Psoas muscle (tissue), 8 donors: ENCODE results near the gene KMT2D. TPM values are rescaled to one million over a fixed set of nuclear protein-coding genes. Genes with fewer than 3 reads are reported as not detected.
A peak's percentile ranks its signal among the peaks of the same experiment; 100 is the strongest.

Experiments used
- ATAC-seq, 4 donors: fragments of 200-7000 bp; cut with Tn5 transposase; one replicate each; pipeline ENCODE4 v1.9.1; 2020; ENCODE audit warnings: moderate library complexity in 3 of 4, mild to moderate bottlenecking in 2 of 4
- DNase-seq, 2 donors: peaks; one replicate each; pipeline ENCODE4 v3.0.0-alpha.2; 2020
- H3K27ac ChIP-seq: fragments of 200-600 bp; one replicate; pipeline ENCODE4 v1.8.0; 2022
- H3K27me3 ChIP-seq, 3 donors: fragments of 200-600 bp in 1 of 3; one replicate each; pipeline versions ENCODE4 v1.6.1 to v1.8.0; 2013 to 2022; ENCODE audit warnings: low read length in 2 of 3, mild to moderate bottlenecking in 2 of 3, moderate library complexity in 1 of 3; ENCODE audit not compliant: insufficient read depth in 3 of 3
- H3K36me3 ChIP-seq, 2 donors: fragments of 200-600 bp in 1 of 2; one replicate each; pipeline versions ENCODE4 v1.6.1 to v1.8.0; 2013 to 2022; ENCODE audit warnings: low read depth in 1 of 2, mild to moderate bottlenecking in 1 of 2, moderate library complexity in 1 of 2; ENCODE audit not compliant: insufficient read depth in 1 of 2
- H3K4me1 ChIP-seq: fragments of 200-600 bp; one replicate; pipeline ENCODE4 v1.8.0; 2022
- H3K4me3 ChIP-seq: fragments of 200-600 bp; one replicate; pipeline ENCODE4 v1.8.0; 2022; ENCODE audit warnings: mild to moderate bottlenecking
- H3K9me3 ChIP-seq: fragments of 200-600 bp; one replicate; pipeline ENCODE4 v1.8.0; 2022
- WGBS, 3 donors: extraction: QIAGEN DNeasy Blood & Tissue Kit; methylation state at CpG; one replicate each; pipeline versions ENCODE4 v1.1.6 to v1.1.7; 2013; 5-methylcytosine and 5-hydroxymethylcytosine counted together
- intact Hi-C, 2 donors: fragments of 100-400 bp; cut with DNase I; formaldehyde crosslinking; loops; one replicate each; pipeline versions ENCODE4 v1.11.0 to v1.14.2; 2022
- polyA plus RNA-seq, 3 donors: library from polyadenylated mRNA; stranded (reverse); fragments of 200-250 nt; gene quantifications; one replicate each; pipeline ENCODE4 v1.2.3, GENCODE V29; 2013
- total RNA-seq, 4 donors: library from RNA; stranded (reverse); fragmentation: NEBNext Ultra II Directional in 2 of 4; extraction: Animal tissue kit (Norgen Biotek cat#: 25700) in 2 of 4; gene quantifications; one replicate each; pipeline versions ENCODE4 v1.2.1 to v1.2.4, GENCODE V29; 2021 to 2023
- TF ChIP-seq, protein P1 (sequence below): fragments of 200-600 bp; IDR thresholded peaks from one replicate; pipeline ENCODE4 v1.8.0; 2022; ENCODE audit warnings: antibody characterized with exemption
- donor health status: healthy with polysubstance abuse.
- donor health status: DM: no; HTN: no; CAD: no; lungs with moderate emphysema.
- donor health status: Bipolar disorder and iron deficiency.
- donor health status: healthy.
- donor health status: DM: yes; HTN: yes; CAD: no.
- donor health status: DM: no; HTN: no; CAD: no.
- donor health status: DM: no; HTN: no; CAD: no.
- donor health status: DM: yes; HTN: yes; CAD: no.

Gene KMT2D
- total and polyA plus RNA-seq, 7 donors: 10.8 to 69.8 (median 64.2) TPM

DNA sequence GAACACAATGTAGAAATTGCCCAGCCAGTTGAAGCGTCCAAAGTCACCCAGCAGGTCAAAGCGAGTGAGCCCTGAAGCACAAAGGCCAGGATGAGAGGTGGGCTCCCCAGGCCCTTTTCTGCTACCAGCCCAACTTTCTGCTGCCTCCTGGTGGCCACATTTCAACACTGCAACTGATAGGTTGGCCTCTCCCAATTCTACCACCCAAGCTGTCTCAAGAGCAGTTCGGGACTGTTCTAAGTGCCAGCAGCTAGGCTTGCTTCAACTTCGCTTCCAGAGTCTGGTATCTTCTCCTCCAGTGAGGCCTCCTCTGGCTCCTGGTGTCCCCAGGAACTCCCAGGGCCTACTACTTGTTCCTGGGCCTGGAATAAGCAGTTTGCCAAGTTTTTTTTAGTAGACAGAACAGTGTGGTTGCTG, 37.4 kb upstream of the KMT2D start:
- DNase-seq (peak in 1 of 2 donors; percentile 62), ATAC-seq (peak; percentile 50 to 66 (median 57))

DNA sequence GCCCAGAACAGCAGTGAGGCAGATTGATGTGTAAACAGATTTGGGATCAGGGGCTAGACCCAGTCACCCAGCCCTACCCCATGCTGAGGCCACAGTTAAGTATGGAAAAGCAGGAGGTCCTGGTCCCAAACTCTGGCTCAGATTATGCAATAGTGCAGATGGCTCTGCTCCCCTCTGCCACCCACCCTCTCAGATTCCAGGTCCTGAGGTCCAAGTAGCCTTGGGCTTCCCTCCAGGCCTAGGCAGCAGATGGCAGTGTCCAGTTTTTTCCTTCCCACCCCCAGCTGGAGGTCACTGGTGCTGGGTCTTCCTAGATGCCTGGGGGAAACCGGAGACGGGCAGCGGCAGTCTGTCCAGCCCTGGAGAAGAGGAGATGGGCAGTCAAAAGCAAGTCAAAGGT, 36.8 kb upstream of the KMT2D start:
- Histone ChIP-seq H3K4me3 (no peak overlapping the region), H3K9me3 (no peaks in the 10 kb centered on the region), H3K36me3 (peaks cover 0 to 62% of the 10 kb centered on the region in 2 donors), H3K27ac (no peak overlapping the region), H3K4me1 (peaks cover 14% of the 10 kb centered on the region), H3K27me3 (peaks cover 0 to 23% (median 8%) of the 10 kb centered on the region in 3 donors)
- TF ChIP-seq, protein P1, sequence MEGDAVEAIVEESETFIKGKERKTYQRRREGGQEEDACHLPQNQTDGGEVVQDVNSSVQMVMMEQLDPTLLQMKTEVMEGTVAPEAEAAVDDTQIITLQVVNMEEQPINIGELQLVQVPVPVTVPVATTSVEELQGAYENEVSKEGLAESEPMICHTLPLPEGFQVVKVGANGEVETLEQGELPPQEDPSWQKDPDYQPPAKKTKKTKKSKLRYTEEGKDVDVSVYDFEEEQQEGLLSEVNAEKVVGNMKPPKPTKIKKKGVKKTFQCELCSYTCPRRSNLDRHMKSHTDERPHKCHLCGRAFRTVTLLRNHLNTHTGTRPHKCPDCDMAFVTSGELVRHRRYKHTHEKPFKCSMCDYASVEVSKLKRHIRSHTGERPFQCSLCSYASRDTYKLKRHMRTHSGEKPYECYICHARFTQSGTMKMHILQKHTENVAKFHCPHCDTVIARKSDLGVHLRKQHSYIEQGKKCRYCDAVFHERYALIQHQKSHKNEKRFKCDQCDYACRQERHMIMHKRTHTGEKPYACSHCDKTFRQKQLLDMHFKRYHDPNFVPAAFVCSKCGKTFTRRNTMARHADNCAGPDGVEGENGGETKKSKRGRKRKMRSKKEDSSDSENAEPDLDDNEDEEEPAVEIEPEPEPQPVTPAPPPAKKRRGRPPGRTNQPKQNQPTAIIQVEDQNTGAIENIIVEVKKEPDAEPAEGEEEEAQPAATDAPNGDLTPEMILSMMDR: no peak
- 24 to 36% (median 29%) methylated on average over 3 of the region's 3 CpGs for WGBS, 3 donors
- no peak for DNase-seq
- intact Hi-C loops: loop anchor here in 1 of 2 donors (5.0 kb wide), 1 partner anchor 35 kb away; the partner anchor contains the start of gene KMT2D
- ATAC-seq: no peak

More for the DNA sequence above, 37.4 kb upstream of the KMT2D start:
- H3K4me3 ChIP-seq: no peak overlapping the region
- TF ChIP-seq, protein P1: peak; percentile 71
- WGBS, 3 donors: 49 to 59% (median 51%) methylated on average over 4 of the region's 4 CpGs
- H3K27me3 ChIP-seq: peaks cover 0 to 20% (median 4%) of the 10 kb centered on the region in 3 donors
- H3K4me1 ChIP-seq: peaks cover 13% of the 10 kb centered on the region
- no peak overlapping the region for H3K27ac ChIP-seq
- intact Hi-C loops: loop anchor here in 1 of 2 donors (5.0 kb wide), 1 partner anchor 36 kb away; the partner anchor contains the start of gene KMT2D
- no peaks in the 10 kb centered on the region for H3K9me3 ChIP-seq
- H3K36me3 ChIP-seq: peaks cover 0 to 69% of the 10 kb centered on the region in 2 donors

DNA sequence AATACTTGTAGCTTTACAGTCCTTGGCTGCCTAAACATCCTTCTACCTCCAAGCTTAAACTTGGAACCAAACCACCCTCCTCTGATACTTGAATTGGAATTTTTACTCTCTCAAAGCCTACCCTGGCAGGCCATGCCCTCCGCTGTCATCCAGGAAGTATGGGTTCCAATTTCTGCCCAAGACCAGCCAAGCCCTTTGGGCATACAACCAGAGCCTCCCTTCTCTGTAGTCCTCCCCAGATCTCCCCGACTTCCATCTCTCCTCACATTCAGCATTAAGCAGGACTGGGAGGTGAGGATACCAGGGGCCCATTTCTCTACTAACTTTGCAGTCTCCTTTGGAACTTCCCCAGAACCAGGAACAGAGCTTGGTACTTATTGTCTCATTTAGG, 34.4 kb upstream of the KMT2D start:
- H3K9me3 ChIP-seq: no peaks in the 10 kb centered on the region
- WGBS, 3 donors: 23 to 47% (median 32%) methylated on average over 2 of the region's 2 CpGs
- ATAC-seq (no peak), DNase-seq (no peak)
- H3K27ac ChIP-seq: no peak overlapping the region
- H3K4me3 ChIP-seq: peak overlapping the region; percentile 52
- TF ChIP-seq, protein P1: no peak
- peaks cover 22% of the 10 kb centered on the region for H3K4me1 ChIP-seq
- peaks cover 0 to 45% (median 15%) of the 10 kb centered on the region in 3 donors for H3K27me3 ChIP-seq
- intact Hi-C loops: loop anchor here in 1 of 2 donors (5.0 kb wide), 1 partner anchor 33 kb away; the partner anchor contains the start of gene KMT2D
- peaks cover 0 to 38% of the 10 kb centered on the region in 2 donors for H3K36me3 ChIP-seq

DNA sequence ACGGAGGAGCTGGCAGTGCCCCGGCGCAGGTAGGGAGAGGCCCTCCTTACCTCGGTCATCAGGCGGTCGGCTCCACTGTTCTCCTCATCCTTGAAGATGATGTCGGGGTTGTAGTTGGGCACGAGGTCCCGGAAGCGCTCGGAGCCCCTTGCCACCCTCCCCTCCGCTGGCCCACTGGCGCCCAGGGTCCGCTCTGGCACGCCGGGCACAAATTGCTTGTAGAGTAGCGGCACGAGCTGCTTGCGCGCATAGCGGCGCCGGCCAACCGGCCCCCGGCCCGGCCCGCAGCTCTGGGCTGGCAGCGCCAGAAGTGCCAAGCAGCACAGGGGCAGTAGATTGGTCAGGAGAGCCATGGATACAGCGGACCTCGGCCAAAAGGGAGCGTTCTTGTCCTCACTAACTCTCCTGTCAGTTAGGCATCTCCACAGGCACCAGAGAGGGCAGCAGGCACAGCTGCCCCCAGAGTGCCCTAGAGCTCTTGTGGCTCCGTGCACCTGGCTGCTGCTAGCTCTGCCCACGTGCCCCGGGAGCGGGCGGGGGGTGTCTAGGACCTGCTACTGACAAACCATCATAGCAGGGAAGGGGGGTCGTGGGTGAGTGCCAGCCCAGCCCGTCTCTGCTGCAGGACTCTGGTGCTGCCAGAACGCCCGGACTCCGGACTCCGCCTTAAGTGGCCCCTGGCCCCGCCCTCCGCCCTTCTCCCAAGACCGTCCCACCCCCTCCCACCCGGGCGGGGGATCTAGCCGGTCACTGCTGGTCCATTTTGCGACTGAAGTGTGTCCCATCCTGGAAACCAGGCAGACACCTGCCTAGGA, 33.8 kb upstream of the KMT2D start, which contains the start of gene DHH:
TSS of gene DHH (minus strand) at position 642 of the 815 bp plus-strand sequence. CDS start at position 353, 289 bp downstream.
- TF ChIP-seq, protein P1: no peak
- DNase-seq (peak; percentile 40 to 66), ATAC-seq (peak; percentile 19 to 44 (median 30))
- Histone ChIP-seq H3K36me3 (peaks cover 0 to 32% of the 10 kb centered on the region in 2 donors), H3K27ac (no peak within 1 kb of the TSS), H3K27me3 (peaks cover 0 to 51% (median 18%) of the 10 kb centered on the region in 3 donors), H3K9me3 (no peaks in the 10 kb centered on the region), H3K4me1 (peaks cover 22% of the 10 kb centered on the region), H3K4me3 (peak within 1 kb of the TSS; percentile 52)
- intact Hi-C loops: no loop called here
- WGBS, 3 donors: 1 to 2% (median 2%) methylated on average over 36 to 49 of the region's 49 CpGs
